Astrocyte of the cerebellum (primary cell): ENCODE data around the gene APC2.

ENCODE experiments used
- DNase-seq: peaks from one replicate; pipeline ENCODE4 v3.0.0-alpha.2; 2011; ENCODE audit warnings: low read depth
- H3K4me3 ChIP-seq: 2 replicates; pipeline ENCODE4 v1.5.1; 2011; ENCODE audit warnings: mild to moderate bottlenecking, low read depth, low read length, moderate library complexity
- in situ Hi-C: cut with HindIII; loops from 2 replicates; pipeline ENCODE4 v1.10.0; 2017; ENCODE audit warnings: low sequenced_read_pairs
- TF ChIP-seq, protein P1 (sequence below): IDR thresholded peaks from 2 replicates; pipeline ENCODE4 v1.5.1; 2012; ENCODE audit warnings: low read length, low read depth, moderate library complexity, mild to moderate bottlenecking; ENCODE audit errors: missing control alignments

APC2 gene

DNA sequence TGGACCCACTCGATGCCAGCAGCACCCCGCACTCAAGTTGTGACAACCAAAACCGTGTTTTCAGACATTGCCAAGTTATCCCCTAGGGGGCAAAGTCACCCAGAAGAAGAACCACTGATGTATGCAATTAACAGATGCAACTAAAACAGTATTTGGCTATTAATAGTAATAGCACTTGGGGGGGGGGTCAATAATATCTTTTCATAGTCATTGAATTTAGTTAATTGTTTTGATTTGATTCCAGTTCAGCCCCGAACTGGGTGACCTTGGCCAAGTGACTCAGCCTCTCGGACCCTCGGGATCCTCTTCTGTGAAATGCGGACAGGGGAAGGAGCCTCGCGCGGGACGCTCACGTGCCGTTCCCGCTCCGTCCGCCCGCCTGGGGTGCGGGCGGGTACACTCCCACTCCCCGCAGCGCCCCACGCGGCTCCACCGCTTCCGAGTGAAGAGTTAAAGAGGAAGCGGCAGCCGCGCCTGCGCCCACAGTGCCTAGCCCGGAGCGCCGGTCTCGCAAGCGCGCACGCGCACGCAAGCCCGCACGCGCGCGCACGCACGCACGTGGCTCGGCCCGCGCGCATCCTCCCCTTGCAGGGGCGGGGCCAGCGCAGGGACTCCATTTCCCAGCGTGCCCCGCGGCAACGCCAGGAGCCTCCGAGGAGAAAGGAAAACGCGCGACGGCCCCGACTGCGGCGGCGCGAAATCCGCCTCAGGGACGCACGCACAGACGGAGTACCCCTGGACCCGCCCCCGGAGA lies 43.0 kb upstream of the APC2 start:
- TF ChIP-seq, protein P1, sequence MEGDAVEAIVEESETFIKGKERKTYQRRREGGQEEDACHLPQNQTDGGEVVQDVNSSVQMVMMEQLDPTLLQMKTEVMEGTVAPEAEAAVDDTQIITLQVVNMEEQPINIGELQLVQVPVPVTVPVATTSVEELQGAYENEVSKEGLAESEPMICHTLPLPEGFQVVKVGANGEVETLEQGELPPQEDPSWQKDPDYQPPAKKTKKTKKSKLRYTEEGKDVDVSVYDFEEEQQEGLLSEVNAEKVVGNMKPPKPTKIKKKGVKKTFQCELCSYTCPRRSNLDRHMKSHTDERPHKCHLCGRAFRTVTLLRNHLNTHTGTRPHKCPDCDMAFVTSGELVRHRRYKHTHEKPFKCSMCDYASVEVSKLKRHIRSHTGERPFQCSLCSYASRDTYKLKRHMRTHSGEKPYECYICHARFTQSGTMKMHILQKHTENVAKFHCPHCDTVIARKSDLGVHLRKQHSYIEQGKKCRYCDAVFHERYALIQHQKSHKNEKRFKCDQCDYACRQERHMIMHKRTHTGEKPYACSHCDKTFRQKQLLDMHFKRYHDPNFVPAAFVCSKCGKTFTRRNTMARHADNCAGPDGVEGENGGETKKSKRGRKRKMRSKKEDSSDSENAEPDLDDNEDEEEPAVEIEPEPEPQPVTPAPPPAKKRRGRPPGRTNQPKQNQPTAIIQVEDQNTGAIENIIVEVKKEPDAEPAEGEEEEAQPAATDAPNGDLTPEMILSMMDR: peak; percentile 32
- peak; percentile 93 for DNase-seq
- H3K4me3 ChIP-seq: peak overlapping the region; percentile 47
- in situ Hi-C loops: no loop called here

- TF ChIP-seq, protein P1: no peak
- H3K4me3 ChIP-seq: peak within 1 kb of the TSS; percentile 91
- in situ Hi-C loops: no loop called here
- DNase-seq: no peak
These were observed 42.2 kb upstream of the APC2 start, which contains the start of gene DAZAP1 for GRCh38 chr19:1407528-1408299. TSS of gene DAZAP1 (plus strand) at chr19:1407586. CDS start at chr19:1407774, 188 bp downstream.

- in situ Hi-C loops: no loop called here
- DNase-seq: no peak
- H3K4me3 ChIP-seq: peak overlapping the region; percentile 91
- TF ChIP-seq, protein P1: no peak
These were observed 41.4 kb upstream of the APC2 start for GRCh38 chr19:1408300-1409203.

- no peak for DNase-seq
- in situ Hi-C loops: loop anchor here (5.0 kb wide), 2 partner anchors 87 to 127 kb away; no protein-coding TSS in a partner anchor
- peak overlapping the region; percentile 91 for H3K4me3 ChIP-seq
- TF ChIP-seq, protein P1: no peak
These were observed 40.5 kb upstream of the APC2 start for GRCh38 chr19:1409204-1410005.

DNA sequence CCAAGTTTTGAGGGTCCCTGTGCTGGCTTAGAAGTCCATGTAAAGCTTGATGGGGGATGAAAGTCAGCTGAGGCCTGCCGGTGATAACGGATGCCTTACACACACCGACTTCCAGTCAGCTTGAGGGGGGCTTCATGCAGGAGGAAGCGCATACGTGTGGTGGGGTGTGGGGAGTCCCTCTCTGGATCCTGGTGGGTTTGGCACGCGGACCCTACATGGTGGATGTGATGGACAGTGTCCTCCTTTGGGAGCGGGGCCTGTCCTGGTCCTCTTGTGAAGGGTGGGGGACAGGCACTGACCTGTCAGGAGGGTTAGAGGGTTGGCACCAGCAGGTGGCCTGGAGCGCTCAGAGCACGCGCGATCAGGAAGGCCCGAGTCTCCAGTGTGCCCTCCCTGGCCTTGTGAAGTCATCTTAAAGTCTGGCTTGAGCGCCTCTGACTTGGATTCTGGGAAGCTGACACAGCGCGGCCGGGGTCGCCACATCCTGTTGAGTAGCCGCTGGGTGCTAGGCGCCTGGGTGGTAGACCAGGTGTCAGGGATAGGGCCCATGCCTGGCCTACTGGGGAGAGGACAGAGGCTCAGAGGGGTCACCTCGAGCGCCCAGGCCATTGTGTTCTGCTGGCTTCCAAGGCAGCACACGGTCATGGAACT lies 39.7 kb upstream of the APC2 start:
- TF ChIP-seq, protein P1: no peak
- in situ Hi-C loops: loop anchor here (5.0 kb wide), 2 partner anchors 88 to 128 kb away; no protein-coding TSS in a partner anchor
- H3K4me3 ChIP-seq: peak overlapping the region; percentile 91
- DNase-seq: no peak
